Lung (tissue), 12 donors: ENCODE measurements around the gene FGF21. TPM values are rescaled to one million over a fixed set of nuclear protein-coding genes. Genes with fewer than 3 reads are reported as not detected.
A peak's percentile ranks its signal among the peaks of the same experiment; 100 is the strongest.
"Not testable (repeated sequence)": the region's sequence is repeated elsewhere in the genome, so short reads cannot be mapped to it uniquely, and the experiment has no call there.

ENCODE experiments used
- ATAC-seq: fragments of 200-7000 bp; cut with Tn5 transposase; one replicate; pipeline ENCODE4 v1.9.1; 2020; ENCODE audit warnings: moderate number of reproducible peaks; ENCODE audit not compliant: insufficient read depth, low FRiP score
- DNase-seq, 3 donors: peaks; one replicate each; pipeline ENCODE4 v3.0.0-alpha.2; 2013 to 2017
- H3K27ac ChIP-seq, 2 donors: one replicate each; pipeline ENCODE4 v1.5.1; 2013; ENCODE audit warnings: mild to moderate bottlenecking in 2 of 2, moderate library complexity in 2 of 2, control low read depth in 1 of 2, inconsistent platforms in 1 of 2, low read depth in 1 of 2, low read length in 1 of 2
- H3K27me3 ChIP-seq, 3 donors: one replicate each; pipeline ENCODE4 v1.5.1; 2013; ENCODE audit warnings: low read length in 2 of 3; ENCODE audit not compliant: control insufficient read depth in 3 of 3, insufficient read depth in 3 of 3
- H3K36me3 ChIP-seq, 4 donors: one replicate each; pipeline ENCODE4 v1.5.1; 2013; ENCODE audit warnings: low read length in 4 of 4, mild to moderate bottlenecking in 1 of 4, moderate library complexity in 1 of 4; ENCODE audit not compliant: control insufficient read depth in 4 of 4, insufficient read depth in 4 of 4
- H3K4me1 ChIP-seq, 5 donors: one replicate each; pipeline ENCODE4 v1.5.1; 2013; ENCODE audit warnings: low read length in 5 of 5, mild to moderate bottlenecking in 2 of 5, moderate library complexity in 1 of 5; ENCODE audit not compliant: control insufficient read depth in 5 of 5, insufficient read depth in 5 of 5
- H3K4me3 ChIP-seq: one replicate; pipeline ENCODE4 v1.5.1; 2013; ENCODE audit warnings: mild to moderate bottlenecking, control low read depth, moderate library complexity
- H3K9ac ChIP-seq, 2 donors: one replicate each; pipeline ENCODE4 v1.5.1; 2013; ENCODE audit warnings: low read length in 2 of 2, control low read depth in 1 of 2; ENCODE audit not compliant: insufficient read depth in 1 of 2
- H3K9me3 ChIP-seq, 4 donors: one replicate each; pipeline ENCODE4 v1.5.1; 2013; ENCODE audit warnings: low read length in 3 of 4, mild to moderate bottlenecking in 1 of 4, moderate library complexity in 1 of 4; ENCODE audit not compliant: control insufficient read depth in 4 of 4, insufficient read depth in 3 of 4
- CTCF ChIP-seq: IDR thresholded peaks from 2 replicates; pipeline ENCODE4 v1.5.1; 2012; ENCODE audit warnings: mild to moderate bottlenecking; ENCODE audit errors: control extremely low read depth, extremely low read depth
- WGBS, 2 donors: extraction: QIAGEN DNeasy Blood & Tissue Kit; methylation state at CpG; one replicate each; pipeline ENCODE4 v1.1.7; 2013; 5-methylcytosine and 5-hydroxymethylcytosine counted together
- polyA plus RNA-seq, 2 donors: library from polyadenylated mRNA; stranded (reverse); fragments of 200-250 nt; gene quantifications; one replicate each; pipeline ENCODE4 v1.2.1, GENCODE V29; 2013
- total RNA-seq, 2 donors: library from RNA; depleted of rRNA in 1 of 2; stranded (reverse); fragments of >200 nt in 1 of 2; gene quantifications; one replicate each; pipeline ENCODE4 v1.2.1, GENCODE V29; 2014 to 2021
- donor health status: control.
- donor health status: control.
- donor health status: Bipolar disorder and iron deficiency.
- donor health status: healthy.
- donor health status: DM: yes; HTN: yes; CAD: no.

Gene FGF21
- total and polyA plus RNA-seq, 4 donors = not detected

DNA sequence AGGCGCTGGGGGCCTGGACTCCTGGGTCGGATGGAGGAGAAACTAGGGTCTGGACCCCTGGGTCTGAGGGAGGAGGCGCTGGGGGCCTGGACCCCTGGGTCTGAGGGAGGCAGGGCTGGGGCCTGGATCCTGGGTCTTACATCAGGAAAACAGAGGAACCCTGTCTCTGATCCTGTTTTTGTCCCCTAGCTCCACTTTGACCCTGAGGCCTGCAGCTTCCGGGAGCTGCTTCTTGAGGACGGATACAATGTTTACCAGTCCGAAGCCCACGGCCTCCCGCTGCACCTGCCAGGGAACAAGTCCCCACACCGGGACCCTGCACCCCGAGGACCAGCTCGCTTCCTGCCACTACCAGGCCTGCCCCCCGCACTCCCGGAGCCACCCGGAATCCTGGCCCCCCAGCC, 2.4 kb downstream of the FGF21 start:
- peaks cover 0 to 9% (median 3%) of the 10 kb centered on the region in 5 donors for H3K4me1 ChIP-seq
- no peak overlapping the region for H3K4me3 ChIP-seq
- no peak for TF ChIP-seq CTCF
- ATAC-seq (no peak), DNase-seq (no peak)
- WGBS, 2 donors = 86 to 88% methylated on average over 14 of the region's 14 CpGs
- H3K9ac ChIP-seq = no peak overlapping the region
- H3K9me3 ChIP-seq = no peaks in the 10 kb centered on the region
- H3K27ac ChIP-seq = no peak overlapping the region
- H3K36me3 ChIP-seq = no peaks in the 10 kb centered on the region
- H3K27me3 ChIP-seq = peaks cover 0 to 6% (median 0%) of the 10 kb centered on the region in 3 donors

DNA sequence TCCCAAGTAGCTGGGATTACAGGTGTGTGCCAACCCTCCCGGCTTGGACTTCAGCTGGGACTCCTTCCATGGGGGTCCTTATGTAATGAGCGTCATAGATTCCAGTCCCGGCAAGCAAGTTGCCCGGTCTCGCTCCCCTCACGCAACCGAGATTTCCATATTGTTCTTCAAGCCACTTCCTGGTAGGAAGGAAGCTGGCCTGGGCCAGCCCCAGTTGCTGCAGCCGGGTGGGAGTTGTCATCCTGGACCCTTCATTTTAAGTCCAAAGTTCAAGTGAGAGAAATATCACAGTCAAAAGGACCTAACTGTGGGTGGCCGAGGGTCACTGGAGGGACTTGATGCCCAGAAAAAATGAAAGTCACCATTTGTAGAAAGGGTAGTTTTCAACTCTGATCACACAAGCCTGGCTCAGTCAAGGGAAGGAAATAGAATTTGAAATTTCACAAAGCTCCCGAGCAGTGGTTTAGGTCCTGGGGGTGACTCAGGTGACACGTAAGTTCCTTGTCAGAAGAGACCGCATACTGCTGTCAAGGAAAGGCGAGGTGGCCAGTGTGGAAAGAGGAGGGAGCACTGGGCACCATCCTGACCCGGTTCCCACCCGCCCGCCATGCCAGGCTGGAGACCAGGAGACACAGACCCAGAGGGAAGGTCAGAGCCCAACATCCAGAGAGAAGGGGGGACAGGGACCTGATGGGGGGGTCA, 5.3 kb downstream of the FGF21 start:
- peaks cover 0 to 2% (median 0%) of the 10 kb centered on the region in 3 donors for H3K27me3 ChIP-seq
- no peak overlapping the region for H3K4me3 ChIP-seq
- H3K27ac ChIP-seq = peak overlapping the region; percentile 8 to 42
- WGBS, 2 donors = 37 to 50% methylated on average over 16 of the region's 16 CpGs
- H3K36me3 ChIP-seq = no peaks in the 10 kb centered on the region
- ATAC-seq (no peak), DNase-seq (no peak)
- peaks cover 0 to 3% (median 0%) of the 10 kb centered on the region in 5 donors for H3K4me1 ChIP-seq
- H3K9ac ChIP-seq = no peak overlapping the region
- TF ChIP-seq CTCF = no peak
- no peaks in the 10 kb centered on the region for H3K9me3 ChIP-seq

DNA sequence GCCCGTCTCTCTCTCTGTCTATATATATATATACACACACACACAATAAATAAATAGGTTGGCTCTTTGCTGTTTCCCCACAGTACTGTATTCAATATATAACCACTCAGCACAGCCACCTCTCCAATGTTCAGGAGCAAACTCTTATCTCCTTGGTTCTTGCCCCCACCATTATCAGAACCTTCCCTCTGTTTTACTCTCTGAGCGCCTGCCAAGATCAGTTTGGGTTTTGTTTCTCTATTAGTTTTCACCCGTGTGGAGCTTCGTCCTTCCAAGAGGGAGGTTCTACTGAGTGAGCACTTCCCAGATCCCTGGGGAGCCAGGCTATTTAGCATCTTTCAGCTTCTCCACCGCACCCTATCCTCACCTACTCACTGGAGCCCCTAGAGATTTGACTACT, 10.5 kb downstream of the FGF21 start:
- not testable (repeated sequence) for H3K36me3 ChIP-seq, H3K4me1 ChIP-seq, H3K27ac ChIP-seq, H3K27me3 ChIP-seq, ATAC-seq, H3K4me3 ChIP-seq, DNase-seq, H3K9ac ChIP-seq, H3K9me3 ChIP-seq
- 54 to 73% methylated on average over 5 of the region's 5 CpGs for WGBS, 2 donors

DNA sequence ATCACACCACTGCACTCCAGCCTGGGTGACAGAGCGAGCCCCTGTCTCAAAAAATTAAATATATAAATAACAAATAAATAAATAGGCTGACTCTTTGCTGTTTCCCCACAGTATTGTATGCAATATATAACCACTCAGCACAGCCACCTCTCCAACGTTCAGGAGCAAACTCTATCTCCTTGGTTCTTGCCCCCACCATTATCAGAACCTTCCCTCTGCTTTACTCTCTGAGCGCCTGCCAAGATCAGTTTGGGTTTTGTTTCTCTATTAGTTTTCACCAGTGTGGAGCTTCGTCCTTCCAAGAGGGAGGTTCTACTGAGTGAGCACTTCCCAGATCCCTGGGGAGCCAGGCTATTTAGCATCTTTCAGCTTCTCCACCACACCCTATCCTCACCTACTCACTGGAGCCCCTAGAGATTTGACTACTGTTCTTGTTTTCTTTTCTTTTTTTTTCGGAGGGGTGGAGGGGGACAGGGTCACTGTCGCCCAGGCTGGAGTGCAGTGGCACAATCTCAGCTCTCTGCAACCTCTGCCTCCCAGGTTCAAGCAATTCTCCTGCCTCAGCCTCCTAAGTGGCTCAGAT, 12.9 kb downstream of the FGF21 start:
- H3K4me1 ChIP-seq, ATAC-seq, H3K4me3 ChIP-seq, H3K27me3 ChIP-seq, H3K27ac ChIP-seq, H3K9me3 ChIP-seq, H3K9ac ChIP-seq, H3K36me3 ChIP-seq, DNase-seq: not testable (repeated sequence)
- 56 to 59% methylated on average over 6 of the region's 6 CpGs for WGBS, 2 donors
